GM18907 (cell line): Measurements from ENCODE around the gene SLC38A3.

ENCODE experiments used
- ATAC-seq: cut with Tn5 transposase; IDR thresholded peaks from one replicate; pipeline ENCODE4 v1.9.1; 2021; ENCODE audit warnings: mild to moderate bottlenecking, moderate library complexity; ENCODE audit not compliant: unreplicated experiment

Gene SLC38A3

DNA sequence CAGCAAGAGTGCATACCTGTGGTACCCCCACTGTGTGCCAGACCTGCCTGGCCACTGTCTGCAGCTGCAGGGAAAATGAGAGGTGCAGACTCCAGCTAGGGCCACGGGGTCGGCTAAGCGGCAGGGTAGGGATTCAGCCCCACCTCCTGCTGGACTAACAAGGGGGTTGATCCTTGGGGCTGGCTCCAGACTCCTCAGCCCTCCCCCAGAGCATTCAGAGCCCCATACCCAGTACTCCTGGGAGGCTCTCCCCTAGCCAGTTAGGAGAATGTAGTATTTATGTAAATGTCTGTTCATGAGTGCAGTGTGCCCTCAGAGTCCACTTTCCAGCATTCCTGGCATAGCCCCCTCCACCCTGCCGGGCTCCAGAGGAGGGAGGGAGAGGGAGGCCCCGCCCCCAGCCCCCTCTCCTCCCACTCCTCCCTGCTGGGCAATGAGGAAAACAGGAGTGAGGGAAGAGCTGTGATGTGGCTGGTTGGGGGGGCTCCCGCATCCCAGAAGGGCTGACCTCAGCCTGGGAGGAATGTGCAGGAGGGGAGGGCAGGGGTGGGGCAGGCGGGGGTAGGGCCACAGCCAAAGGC, 59.4 kb downstream of the SLC38A3 start:
- ATAC-seq = no peak

DNA sequence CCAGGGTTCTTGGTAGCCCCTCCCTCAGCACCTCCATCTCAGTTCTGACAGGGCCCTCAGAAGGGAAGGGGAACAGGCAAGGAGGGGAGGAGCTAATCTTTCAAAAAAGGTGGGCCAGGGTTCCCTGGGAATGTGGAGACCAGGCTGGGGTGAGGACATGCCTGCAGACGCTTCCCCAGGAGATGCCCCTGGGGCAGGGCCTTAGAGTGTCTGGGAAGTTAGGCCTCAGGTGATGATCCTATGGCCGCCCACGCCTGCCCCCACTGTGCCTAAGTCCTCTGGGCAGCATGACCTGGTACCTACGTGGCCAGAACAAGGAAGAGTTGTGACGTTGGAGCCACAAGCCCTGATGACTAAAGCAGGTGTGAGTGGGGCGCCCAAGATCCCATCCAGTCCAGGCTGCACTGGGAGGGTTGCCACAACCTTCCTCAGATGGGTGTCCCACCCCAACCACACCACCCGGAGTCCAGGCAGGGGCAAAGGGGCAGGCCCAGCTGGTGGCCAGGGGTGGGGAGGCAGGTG, 60.0 kb downstream of the SLC38A3 start:
- no peak for ATAC-seq

DNA sequence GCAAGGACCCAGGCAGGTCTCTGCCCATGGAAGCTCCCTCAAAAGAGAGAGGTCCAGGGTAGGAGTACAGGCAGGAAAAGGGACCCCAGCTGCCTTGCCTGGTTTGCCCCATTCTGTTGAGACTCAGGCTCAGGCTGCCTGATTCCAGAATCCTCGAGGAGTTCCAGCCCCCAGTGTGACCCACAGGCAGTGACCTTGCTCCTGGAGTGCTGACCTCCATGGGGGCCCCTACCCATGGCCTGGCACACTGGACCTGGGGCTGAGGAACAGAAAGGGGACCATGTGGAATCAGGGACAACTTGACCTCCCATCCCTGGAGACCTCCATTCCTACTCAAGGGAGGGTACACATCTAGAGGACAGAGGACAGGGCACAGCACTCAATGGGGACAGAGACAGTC, 60.5 kb downstream of the SLC38A3 start:
- ATAC-seq = no peak

DNA sequence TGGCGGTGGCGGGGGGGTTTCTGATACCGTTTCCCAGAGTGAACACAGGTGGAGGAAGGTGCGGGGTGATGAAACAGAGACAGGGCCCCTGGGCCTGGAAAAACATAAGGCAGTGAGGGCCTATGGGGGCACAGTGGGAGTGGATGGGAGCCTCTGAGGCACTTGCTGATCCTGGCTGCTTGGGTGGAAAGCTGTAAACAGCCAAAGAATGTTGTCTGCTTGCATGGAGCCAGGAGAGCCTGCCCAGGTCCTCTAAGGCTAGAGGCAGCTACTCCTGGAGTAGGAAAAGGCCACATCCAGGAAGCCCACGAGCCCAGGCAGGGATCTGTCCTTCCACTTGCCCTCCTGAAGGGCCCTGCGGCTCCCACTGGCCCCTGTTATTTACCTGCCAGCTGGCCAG, 60.9 kb downstream of the SLC38A3 start:
- ATAC-seq = no peak

DNA sequence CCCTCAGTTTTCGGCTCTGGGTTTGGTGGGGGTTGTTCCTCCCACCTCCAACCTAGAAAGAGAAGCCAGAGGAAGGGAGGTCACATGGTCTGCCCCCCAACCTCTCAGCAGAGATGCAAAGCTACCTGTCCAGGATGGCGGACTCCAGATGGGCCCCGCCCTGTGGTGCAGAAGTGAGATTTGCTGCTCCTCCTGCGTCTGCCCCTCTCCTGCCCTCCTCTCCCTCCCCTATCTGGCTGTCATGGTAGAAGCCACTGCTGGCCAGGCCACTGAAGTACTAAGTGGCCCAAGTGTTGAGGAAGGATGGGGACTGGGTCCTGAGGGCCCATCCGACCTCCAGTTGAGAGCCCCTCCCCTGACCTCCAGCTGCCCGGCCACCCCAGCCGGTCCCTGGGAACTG, 61.8 kb downstream of the SLC38A3 start:
- no peak for ATAC-seq

DNA sequence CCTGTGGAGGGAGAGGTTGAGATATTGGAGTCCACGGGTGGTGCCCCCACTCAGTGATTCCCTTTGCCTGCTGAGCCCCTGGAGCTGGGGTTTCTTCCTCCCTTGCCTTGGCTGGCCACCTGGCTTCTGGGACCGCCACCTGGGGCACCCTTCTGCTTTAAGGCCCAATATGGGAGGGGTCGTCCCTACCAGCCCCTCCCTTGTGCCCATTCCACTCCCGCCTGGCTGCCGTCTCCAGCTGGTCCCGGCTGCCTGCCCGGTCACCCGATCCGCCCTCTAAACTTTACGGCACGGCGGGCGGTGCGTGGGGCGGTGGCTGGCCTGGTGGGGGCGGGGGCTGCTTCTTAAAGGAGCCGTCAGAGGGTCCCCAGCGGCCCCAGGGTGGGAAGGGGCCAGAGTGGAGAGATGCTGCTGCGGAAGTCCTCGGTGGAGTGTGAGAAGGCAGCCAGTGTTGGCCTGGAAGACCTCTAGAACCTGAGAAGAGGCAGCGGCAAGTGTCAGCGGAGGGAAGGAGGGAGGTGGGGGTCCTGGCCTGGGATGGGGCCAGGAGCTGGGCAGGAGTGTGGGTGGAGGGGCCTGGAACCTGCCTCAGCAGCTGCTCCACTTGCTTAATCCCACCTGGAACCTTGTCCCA, 62.3 kb downstream of the SLC38A3 start:
- no peak for ATAC-seq

DNA sequence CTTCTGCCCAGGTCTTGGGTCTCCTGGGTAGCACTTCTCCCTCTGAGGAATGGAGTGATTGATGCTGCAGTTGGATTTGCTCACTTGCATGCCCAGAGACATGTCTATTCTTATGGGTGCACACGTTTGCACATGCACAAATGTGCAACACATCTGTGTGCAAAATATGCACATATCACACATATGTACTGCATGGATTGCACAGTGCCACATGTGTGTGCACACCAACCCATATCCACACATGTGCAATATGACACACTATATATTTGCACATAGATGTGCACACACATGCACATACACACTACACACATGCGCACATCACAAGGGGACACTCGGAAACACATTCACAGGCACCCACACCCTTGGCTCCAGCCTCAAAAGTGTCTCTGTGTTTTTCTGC, 63.2 kb downstream of the SLC38A3 start:
- ATAC-seq = no peak

DNA sequence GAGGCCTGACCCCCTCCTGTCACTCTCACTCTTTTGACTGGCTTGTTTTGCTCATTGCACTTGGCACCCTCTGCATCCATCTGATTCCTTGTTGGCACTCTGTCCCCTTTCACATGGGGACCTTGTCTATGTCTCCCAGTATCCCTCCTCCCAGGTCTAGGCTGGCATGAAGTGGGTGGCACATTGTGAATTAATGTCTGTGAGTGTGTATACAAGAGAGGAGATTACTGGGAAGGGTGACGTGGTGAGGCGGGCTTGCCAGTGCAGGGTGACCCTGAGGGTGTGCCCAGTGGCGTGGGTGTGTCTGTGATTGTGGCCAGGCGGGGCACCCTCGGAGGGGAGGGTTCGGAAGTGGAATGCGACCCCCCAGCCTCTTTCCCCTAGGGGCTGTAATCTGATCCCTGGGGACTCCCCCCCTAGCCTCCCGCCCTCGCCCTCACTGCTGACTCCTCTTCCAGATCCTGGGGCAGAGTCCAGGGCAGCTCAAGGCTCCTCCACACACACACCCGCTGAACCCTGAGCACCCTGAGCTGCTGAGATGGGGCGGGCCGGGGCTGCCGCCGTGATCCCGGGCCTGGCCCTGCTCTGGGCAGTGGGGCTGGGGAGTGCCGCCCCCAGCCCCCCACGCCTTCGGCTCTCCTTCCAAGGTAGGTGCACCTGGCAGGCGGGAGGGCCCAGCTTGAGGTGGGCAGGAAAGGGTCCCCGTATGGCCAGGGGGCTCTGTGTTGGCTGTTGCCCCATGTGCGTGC, 63.8 kb downstream of the SLC38A3 start, which contains the start of gene SEMA3B:
TSS of gene SEMA3B (plus strand) at position 445 of the 749 bp plus-strand sequence. CDS start at position 539, 94 bp downstream.
- ATAC-seq = no peak

DNA sequence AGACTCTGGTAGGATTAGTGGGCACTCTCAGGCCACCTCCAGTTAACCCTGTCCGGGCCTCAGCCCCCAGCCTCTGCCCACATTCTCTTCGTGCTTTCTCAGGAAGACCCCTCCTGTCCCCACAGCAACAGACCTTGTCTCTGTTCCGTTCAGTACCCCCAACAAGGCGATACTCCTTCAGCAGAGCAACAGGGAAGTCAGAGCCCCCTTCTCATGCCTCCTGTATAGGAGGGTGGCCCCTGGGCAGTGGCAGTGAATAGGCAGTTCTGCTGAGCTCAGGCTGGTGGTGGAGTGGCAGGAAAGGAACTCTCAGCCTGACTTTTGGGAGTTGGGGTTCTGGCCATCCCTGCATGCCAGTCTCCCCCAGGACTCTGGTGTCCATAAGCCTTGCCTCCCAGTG, 64.4 kb downstream of the SLC38A3 start:
- ATAC-seq = no peak

DNA sequence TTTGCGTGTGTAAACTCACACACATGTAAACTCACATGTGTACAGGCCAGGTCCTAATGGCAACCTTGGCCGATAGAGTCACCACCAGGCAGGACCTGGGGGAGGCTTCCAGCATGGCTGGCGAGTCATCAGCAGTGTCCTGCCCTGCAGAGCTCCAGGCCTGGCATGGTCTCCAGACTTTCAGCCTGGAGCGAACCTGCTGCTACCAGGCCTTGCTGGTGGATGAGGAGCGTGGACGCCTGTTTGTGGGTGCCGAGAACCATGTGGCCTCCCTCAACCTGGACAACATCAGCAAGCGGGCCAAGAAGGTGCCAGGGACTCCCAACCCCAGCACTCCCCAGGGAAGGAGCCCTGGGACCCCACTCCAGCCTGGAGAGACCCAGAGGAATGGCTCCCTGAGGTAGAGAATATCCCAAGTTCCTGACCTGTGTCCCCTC, 64.9 kb downstream of the SLC38A3 start:
- no peak for ATAC-seq

DNA sequence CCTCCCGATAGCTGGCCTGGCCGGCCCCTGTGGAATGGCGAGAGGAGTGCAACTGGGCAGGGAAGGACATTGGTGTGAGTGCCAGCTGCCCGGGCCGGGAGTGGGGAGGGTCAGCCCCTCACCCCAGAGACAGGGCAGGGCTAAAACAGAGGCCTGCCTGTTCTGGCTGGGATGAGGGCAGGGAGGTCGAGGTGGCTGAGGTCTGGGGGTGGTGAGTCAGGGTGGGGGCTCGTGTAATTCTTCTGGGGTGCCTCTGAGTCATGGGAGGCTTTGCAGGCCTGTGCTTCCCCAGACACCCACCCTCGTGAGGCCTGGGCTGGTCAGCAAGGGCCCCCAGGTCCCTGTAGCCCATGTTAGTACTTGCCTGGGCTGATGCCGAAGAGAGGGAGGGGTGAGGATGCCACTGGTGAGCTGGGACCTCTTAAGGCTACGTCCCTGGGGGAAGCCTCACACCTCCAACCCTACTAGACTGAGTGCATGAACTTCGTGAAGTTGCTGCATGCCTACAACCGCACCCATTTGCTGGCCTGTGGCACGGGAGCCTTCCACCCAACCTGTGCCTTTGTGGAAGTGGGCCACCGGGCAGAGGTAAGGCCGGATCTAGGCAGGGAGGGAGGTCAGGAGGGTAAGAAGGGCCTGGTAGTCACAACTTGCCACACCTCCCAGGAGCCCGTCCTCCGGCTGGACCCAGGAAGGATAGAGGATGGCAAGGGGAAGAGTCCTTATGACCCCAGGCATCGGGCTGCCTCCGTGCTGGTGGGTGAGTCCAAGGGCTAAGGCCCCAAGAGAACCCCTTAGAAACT, 65.6 kb downstream of the SLC38A3 start:
- no peak for ATAC-seq
